IPS-18c (cell line): ENCODE measurements around the gene LMBR1.
"Not testable (repeated sequence)": the region's sequence is repeated elsewhere in the genome, so short reads cannot be mapped to it uniquely, and the experiment has no call there.

ENCODE experiments used
- H3K4me3 ChIP-seq: 2 replicates; pipeline ENCODE4 v1.7.0; 2013; ENCODE audit warnings: low read depth, mild to moderate bottlenecking, low read length, moderate library complexity; ENCODE audit not compliant: insufficient read depth
- H3K9me3 ChIP-seq: one replicate; pipeline ENCODE4 v1.6.1; 2013; ENCODE audit warnings: mild to moderate bottlenecking, low read length, moderate library complexity; ENCODE audit not compliant: control insufficient read depth, insufficient read depth

LMBR1 gene, protein sequence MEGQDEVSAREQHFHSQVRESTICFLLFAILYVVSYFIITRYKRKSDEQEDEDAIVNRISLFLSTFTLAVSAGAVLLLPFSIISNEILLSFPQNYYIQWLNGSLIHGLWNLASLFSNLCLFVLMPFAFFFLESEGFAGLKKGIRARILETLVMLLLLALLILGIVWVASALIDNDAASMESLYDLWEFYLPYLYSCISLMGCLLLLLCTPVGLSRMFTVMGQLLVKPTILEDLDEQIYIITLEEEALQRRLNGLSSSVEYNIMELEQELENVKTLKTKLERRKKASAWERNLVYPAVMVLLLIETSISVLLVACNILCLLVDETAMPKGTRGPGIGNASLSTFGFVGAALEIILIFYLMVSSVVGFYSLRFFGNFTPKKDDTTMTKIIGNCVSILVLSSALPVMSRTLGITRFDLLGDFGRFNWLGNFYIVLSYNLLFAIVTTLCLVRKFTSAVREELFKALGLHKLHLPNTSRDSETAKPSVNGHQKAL

DNA sequence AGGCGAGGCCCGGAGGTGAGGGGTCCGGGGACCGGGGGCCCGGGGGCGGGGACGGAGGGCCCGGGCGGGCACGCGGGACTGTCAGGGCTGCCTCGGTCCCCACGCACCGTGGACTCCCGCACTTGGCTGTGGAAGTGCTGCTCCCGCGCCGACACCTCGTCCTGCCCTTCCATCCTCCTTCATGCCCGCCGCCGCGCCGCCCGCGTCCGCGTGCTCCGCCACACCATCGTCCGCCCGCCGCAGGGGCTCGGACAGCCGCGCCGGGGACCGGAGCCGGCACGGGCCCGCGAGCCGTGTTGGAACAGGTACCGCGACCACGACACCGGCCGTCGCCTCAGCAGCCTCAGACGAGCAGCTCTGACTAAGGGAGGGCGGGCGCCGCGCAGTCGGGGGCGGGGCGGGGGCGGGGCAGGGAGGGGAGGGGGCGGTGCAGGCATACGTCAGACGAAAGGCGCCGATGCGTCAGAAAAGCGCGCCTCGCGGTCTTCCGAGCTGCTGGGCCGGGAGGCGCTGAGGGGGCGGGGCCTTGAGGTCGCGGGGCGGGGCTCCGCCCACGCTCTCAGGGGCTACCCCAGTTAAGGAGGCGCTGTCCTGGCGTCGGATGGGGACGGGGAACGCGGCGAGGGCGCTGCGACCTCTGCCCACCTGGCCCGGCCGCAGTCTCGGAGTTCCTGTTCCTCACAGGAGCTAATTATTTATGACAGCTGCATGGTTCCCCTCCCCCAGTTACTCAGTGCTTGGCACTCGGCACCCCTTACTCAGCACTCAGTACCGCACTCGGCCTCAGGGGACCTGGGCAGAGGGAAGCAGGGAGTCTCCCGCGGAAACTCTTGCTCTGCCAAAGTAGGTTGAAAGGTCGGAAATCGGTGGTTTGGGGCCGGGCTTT is at the start of gene LMBR1:
LMBR1 (minus strand) TSS at position 363 of the 886 bp plus-strand sequence; CDS start at position 173, 190 bp downstream.
- no peaks in the 10 kb centered on the region for H3K9me3 ChIP-seq
- H3K4me3 ChIP-seq = peak within 1 kb of the TSS; percentile 83

DNA sequence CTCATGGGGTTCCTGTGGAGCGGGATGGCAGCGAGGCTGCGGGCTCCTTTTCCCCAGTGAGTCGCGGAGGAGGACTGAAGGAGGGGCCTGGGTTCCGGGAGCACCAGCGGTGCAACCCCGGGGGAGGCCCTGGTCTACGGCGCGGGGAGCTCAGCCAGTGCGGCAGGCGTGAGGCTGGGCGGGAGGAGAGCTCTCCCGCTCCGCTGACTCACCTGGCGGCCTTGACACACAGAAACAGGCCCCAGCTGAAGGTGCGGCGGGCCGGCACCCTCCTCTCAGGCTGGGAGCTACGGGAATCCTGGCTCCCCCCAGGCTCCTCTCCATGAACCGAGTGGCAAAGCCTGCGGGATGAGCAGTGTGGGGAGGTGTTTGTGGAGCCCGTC is 49.7 kb upstream of the LMBR1 start:
- Histone ChIP-seq H3K9me3 (no peaks in the 10 kb centered on the region), H3K4me3 (no peak overlapping the region)

DNA sequence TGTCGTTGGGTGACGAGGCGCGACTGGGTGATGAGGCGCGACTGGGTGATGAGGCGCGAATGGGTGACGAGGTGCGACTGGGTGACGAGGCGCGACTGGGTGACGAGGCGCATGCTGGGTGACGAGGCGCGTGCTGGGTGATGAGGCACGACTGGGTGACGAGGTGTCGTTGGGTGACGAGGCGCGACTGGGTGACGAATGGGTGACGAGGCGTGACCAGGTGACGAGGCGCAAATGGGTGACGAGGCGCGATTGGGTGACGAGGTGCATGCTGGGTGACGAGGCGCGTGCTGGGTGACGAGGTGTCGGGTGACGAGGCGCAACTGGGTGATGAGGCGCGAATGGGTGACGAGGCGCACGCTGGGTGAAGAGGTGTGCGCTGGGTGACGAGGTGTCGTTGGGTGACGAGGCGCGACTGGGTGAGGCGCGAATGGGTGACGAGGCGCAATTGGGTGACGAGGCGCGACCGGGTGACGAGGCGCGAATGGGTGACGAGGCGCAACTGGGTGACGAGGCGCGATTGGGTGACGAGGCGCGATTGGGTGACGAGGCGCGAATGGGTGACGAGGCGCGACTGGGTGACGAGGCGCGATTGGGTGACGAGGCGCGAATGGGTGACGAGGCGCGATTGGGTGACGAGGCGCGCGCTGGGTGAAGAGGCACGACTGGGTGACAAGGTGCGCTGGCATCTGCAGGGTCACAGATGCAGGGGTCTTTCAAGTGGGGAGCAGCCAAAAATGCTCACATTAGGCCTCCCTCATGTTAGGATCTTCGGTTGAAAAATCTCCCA is 48.6 kb upstream of the LMBR1 start:
- H3K9me3 ChIP-seq = no peaks in the 10 kb centered on the region
- H3K4me3 ChIP-seq = no peak overlapping the region

DNA sequence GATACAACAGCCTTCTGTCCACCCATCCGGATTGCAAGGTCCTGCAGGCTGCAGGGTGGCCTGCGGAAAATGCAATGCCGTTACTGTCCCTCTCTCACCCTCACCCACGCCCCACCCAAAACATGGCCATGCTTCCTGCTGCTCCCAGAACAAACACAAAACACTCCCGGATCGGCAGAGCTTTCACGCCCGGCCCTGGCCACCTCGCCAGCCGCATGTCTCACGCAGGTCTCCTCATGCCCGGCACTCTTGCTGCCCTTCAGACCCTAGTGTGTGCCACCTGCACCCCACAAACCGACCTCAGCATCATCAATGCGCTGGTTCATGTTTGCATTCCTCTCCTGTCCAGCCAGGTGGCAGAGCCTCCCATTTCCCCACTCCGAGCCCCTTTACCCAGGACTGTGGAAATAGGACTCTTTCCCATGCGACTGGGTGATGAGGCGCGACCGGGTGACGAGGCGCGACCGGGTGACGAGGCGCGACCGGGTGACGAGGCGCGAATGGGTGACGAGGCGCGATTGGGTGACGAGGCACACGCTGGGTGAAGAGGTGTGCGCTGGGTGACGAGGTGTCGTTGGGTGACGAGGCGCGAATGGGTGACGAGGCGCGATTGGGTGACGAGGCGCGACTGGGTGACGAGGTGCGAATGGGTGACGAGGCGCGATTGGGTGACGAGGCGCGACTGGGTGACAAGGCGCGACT is 47.6 kb upstream of the LMBR1 start:
- Histone ChIP-seq H3K9me3 (no peaks in the 10 kb centered on the region), H3K4me3 (no peak overlapping the region; the same call in 1 of the 2 replicates)

DNA sequence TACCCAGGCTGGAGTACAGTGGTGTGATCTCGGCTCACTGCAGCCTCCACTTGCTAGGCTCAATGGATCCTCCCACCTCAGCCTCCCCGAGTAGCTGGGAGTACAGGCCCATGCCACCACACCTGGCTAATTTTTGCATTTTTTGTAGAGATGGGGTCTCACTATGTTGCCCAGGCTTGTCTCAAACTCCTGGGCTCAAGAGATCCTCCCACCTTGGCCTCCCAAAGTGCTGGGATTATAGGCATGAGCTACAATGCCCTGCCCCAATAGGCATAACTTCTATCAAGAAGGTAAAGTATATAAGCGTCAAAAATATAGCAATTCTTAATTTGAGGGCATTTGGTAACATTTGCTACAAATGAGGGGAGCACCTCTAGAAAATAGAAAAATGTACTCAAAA is 43.8 kb upstream of the LMBR1 start:
- H3K9me3 ChIP-seq, H3K4me3 ChIP-seq: not testable (repeated sequence)

DNA sequence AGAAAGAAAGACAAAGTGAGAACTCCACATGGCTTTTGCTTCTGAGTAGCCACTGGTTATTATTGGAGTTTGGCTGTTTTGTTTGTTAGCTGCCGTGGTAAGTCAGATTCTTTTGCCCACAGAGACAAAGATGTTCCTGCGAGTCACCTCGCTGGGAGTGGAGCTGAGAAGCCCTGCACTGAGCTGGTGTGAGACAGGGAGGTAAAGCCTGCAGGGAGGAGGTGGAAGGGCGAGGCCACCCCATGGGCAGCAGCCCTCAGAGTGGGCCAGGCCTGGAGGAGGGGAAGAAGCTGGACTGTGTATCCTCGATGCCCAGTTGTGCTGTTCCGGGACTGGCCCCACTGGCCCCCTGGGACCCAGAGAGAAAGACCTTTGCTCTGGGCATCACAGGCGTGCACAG is 42.3 kb upstream of the LMBR1 start:
- Histone ChIP-seq H3K9me3 (no peaks in the 10 kb centered on the region), H3K4me3 (no peak overlapping the region)

DNA sequence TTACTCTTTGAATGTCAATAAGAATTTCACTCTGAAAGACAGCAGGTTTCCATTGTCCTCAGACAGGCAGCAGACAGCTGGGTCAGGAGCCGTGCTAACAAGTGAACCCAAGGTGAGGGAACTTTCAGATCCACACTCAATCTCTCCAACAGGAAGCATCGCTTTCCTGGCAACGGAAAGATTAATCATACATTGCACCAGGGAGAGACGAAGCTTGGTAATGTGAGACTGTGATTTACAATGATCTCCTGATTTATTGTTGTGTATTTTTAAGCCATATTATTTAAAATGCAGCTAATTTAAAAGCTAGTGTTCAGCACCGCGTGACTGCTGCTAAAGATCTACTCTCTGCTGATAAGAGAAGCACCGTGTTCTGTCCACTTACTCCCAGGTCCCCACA is 39.0 kb upstream of the LMBR1 start:
- H3K9me3 ChIP-seq = no peaks in the 10 kb centered on the region
- H3K4me3 ChIP-seq = no peak overlapping the region

DNA sequence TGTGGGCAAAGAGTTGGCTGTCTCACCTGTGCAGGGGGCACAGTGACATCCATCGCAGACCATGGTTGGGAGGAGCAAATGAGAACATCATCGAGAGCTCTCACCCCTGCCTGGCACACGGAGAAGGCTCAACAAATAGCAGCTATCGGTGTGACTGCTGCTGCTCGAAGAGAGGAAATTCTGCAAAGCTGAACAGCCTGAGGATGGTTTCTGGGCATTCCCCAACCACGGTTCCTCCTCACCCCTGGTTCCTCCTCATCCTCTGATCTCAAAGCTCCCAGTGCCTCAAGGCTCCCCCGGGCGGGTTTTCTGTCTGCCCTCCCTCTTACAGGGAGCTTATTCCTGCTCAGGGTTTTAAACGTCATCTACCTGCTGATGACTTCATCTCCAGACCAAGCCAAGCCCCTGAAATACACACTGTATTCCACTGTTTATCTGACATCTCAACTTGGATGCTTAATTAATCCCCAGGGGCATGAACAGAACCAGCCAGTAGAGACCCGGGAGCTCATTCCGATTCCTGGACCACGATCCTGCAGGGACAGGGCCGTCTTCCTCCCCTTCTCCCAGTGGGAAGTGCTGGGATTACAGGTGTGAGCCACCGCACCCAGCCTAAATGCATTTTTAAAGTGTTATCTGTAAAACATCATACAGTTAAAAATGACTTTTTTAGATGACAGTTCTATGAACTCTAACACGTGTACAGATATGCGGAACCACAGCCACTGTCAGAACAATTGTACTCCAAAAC is 37.0 kb upstream of the LMBR1 start:
- H3K9me3 ChIP-seq = no peaks in the 10 kb centered on the region
- no peak overlapping the region for H3K4me3 ChIP-seq

DNA sequence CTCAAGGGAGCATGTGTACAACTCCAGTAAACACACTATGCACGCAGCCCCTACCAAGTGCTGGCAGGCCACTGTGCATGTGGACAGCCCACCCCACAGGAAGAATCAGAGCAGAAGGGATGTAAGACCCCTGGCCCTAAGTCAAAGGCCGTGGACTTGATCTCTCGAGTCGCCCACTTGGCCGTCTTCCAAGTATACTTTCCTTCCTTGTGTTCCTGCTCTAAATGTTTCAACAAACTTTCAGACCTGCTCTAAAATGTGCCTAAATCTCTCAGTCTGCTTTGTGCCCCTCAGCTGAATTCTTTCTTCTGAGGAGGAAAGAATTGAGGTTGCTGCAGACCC is 35.4 kb upstream of the LMBR1 start:
- Histone ChIP-seq H3K9me3 (no peaks in the 10 kb centered on the region), H3K4me3 (no peak overlapping the region)

DNA sequence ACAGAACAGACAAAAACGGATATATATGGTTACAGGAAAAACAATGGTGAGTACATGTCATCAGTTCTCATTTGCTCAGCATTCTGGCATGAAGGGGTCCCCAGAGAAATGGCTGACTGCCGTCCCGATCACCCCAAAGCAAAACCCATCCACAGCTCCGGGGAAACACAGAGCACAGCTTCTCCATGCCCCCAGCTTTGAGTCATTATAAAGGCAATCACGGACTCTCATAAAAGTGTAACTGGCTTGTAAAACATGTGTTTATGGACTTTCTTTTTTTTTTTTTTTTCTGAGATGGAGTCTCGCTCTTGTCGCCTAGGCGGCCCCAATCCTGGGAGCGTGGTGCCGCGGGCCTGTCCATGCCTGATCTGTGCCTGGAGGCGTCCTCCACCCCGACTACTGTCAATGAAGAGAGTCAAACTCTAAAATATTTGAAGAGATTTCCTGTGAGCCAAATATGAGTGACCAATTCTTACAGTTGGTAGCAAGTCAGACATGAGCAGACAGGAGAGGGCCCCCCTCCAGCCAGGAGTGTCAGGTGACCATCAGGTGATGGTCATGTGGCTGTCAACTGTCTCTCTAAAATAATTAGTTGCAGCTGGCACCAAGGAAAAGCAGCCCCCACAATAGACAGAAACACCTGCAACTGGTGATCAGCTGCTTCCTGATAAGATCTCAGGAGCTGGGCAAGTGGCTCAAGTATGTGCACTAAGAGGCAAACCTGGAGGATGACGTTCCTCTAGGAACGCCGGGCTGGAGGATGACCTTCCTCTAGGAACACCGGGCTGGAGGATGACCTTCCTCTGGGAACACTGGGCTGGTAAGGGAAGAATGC is 34.8 kb upstream of the LMBR1 start:
- Histone ChIP-seq H3K4me3 (no peak overlapping the region), H3K9me3 (no peaks in the 10 kb centered on the region)

DNA sequence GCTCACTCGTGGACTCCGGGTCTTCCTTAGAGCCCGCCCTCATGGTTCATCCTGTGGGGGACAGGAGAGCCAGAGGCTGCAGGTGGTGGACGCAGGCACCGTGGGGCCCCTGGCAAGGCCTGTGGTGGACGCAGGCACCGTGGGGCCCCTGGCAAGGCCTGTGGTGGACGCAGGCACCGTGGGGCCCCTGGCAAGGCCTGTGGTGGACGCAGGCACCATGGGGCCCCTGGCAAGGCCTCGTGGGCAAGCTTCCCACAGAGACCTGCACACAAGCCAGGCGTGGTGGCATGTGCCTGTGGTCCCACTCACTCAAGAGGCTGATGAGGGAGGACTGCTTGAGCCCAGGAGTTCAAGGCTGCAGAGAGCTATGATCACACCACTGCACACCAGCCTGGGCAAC is 32.8 kb upstream of the LMBR1 start:
- H3K9me3 ChIP-seq, H3K4me3 ChIP-seq: not testable (repeated sequence)

DNA sequence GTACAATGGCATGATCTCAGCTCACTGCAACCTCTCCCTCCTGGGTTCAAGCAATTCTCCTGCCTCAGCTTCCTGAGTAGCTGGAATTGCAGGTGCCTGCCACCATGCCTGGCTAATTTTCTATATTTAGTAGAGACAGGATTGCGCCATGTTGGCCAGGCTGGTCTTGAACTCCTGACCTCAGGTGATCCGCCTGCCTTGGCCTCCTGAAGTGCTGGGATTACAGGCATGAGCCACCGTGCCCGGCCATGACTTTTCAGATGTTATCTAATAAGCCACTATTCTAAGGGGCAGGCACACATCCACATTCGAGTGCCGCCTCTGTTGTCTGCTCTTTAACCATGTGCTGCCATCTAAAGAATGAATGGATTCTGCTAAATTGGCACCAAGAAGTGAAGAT is 29.3 kb upstream of the LMBR1 start:
- not testable (repeated sequence) for H3K4me3 ChIP-seq, H3K9me3 ChIP-seq

DNA sequence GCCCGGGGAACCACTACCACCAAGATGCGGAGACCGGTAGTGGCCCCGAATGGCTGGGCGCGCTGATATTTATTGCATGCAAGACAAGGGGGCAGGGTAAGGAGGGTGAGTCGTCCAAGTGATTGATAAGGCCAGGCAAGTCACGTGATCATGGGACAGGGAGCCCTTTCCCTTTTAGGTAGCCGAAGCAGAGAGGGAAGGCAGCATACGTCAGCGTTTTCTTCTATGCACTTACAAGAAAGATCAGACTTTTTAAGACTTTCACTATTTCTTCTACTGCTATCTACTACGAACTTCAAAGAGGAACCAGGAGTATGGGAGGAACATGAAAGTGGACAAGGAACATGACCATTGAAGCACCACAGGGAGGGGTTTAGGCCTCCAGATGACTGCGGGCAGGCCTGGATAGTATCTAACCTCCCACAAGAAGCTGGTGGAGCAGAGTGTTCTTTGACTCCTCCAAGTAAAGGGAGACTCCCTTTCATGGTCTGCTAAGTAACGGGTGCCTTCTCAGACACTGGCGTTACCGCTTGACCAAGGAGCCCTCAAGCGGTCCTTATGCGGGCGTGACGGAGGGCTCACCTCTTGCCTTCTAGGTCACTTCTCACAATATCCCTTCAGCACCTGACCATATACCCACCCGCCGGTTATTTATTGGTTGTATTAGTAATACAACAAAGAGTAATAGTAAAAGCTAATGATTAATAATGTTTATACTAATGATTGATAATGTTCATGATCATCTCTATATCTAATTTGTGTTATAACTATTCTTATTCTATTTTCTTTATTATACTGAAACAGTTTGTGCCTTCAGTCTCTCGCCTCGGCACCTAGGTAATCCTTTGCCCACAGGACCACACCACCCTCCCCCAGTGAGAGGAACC is 27.7 kb upstream of the LMBR1 start:
- not testable (repeated sequence) for H3K9me3 ChIP-seq, H3K4me3 ChIP-seq

DNA sequence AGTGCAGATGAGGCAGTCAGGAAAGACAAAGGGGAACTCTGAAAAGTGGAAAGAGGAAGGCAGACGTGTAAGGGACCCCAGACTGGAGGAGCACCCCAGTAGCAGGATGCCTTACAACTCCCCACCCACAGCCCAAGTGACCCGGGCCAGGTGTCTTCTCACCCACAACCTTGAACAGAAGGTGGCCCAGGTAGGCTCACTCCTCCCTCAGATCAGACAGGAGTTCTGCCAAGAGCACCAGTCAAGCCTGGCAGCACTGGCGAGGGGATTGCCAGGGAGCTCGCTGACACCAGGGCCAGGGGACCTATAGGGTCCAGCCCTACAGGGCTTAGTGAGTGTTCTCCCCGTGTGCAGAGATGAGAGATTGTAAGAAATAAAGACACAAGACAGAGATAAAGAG is 27.1 kb upstream of the LMBR1 start:
- Histone ChIP-seq H3K9me3 (peaks cover 2% of the 10 kb centered on the region), H3K4me3 (no peak overlapping the region)
